Measurements from ENCODE around the gene MGAT4A. TPM values are rescaled to one million over a fixed set of nuclear protein-coding genes. Genes with fewer than 3 reads are reported as not detected.

Gene MGAT4A
- total RNA-seq, 1 donor from 2014 or later, result 0.38 TPM

DNA sequence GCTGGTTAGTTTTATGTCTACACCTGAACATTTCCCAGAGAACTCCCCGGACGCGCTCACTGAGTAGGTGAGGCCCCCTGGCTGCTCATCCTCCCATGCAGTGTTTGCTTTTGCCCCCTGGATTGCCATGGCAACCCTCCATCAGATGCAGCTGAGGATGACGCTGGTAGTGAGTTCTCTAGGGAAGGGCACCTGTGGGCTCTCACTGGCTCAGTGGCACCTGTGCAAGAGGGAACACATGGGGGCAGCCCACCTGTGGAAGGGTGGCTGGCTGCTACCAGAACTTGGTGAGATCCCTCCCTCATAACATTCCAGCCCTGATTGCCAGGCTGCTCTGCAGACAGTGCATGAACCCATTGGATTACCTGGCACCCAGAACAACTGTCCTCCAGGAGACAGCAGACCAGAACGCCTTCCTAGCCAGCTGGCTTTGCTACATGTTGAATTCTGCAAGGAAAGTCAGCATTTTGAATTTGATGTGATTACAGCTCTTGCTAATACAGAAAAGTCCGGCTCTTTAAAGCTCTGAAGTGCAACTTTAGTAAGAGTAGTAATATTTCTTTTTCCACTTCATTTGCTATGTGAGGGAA is 144.3 kb downstream of the MGAT4A start:
- Mint-ChIP-seq H3K36me3 (ENCODE audit: unreplicated experiment) (peaks cover 22% of the 10 kb centered on the region), H3K4me1 (ENCODE audit: unreplicated experiment) (no peaks in the 10 kb centered on the region)

DNA sequence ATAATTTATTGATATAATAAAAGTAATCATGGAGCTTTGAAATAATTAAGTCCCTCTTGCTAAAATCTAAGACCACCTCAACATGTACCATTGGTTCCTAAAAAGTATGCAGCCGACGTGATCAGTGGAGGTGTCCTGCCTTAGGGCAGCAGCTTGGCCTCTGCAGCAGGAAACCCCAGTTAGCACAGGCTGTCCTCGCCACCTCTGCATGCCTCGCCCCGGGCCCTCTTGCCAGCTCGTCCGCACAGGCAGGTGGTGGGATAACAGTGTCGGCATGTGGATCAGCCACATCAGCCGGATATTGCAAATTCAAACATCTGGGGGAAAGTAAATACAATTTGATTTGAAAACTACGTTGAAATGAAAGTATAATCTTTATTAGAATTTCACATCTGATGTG is 145.5 kb downstream of the MGAT4A start:
- H3K4me3 Mint-ChIP-seq (ENCODE audit: unreplicated experiment), result no peak overlapping the region
- peaks cover 22% of the 10 kb centered on the region for H3K36me3 Mint-ChIP-seq (ENCODE audit: unreplicated experiment)
- no peaks in the 10 kb centered on the region for H3K4me1 Mint-ChIP-seq (ENCODE audit: unreplicated experiment)
- TF ChIP-seq, protein P1, sequence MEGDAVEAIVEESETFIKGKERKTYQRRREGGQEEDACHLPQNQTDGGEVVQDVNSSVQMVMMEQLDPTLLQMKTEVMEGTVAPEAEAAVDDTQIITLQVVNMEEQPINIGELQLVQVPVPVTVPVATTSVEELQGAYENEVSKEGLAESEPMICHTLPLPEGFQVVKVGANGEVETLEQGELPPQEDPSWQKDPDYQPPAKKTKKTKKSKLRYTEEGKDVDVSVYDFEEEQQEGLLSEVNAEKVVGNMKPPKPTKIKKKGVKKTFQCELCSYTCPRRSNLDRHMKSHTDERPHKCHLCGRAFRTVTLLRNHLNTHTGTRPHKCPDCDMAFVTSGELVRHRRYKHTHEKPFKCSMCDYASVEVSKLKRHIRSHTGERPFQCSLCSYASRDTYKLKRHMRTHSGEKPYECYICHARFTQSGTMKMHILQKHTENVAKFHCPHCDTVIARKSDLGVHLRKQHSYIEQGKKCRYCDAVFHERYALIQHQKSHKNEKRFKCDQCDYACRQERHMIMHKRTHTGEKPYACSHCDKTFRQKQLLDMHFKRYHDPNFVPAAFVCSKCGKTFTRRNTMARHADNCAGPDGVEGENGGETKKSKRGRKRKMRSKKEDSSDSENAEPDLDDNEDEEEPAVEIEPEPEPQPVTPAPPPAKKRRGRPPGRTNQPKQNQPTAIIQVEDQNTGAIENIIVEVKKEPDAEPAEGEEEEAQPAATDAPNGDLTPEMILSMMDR (IDR thresholded peaks at IDR 0.05), result no peak
- no peaks in the 10 kb centered on the region for H3K27me3 Mint-ChIP-seq (ENCODE audit: unreplicated experiment)
- H3K27ac Mint-ChIP-seq (ENCODE audit: unreplicated experiment), result no peak overlapping the region
- no peaks in the 10 kb centered on the region for H3K9me3 Mint-ChIP-seq (ENCODE audit: unreplicated experiment)
- DNase-seq (ENCODE audit: extremely low spot score, unreplicated experiment), result peak; percentile 60

More for the DNA sequence above, 144.3 kb downstream of the MGAT4A start:
- Mint-ChIP-seq H3K27ac (ENCODE audit: unreplicated experiment) (no peak overlapping the region), H3K4me3 (ENCODE audit: unreplicated experiment) (no peak overlapping the region), H3K9me3 (ENCODE audit: unreplicated experiment) (no peaks in the 10 kb centered on the region), H3K27me3 (ENCODE audit: unreplicated experiment) (no peaks in the 10 kb centered on the region)
- DNase-seq (ENCODE audit: extremely low spot score, unreplicated experiment), result no peak
- TF ChIP-seq, protein P1 (IDR thresholded peaks at IDR 0.05), result no peak

DNA sequence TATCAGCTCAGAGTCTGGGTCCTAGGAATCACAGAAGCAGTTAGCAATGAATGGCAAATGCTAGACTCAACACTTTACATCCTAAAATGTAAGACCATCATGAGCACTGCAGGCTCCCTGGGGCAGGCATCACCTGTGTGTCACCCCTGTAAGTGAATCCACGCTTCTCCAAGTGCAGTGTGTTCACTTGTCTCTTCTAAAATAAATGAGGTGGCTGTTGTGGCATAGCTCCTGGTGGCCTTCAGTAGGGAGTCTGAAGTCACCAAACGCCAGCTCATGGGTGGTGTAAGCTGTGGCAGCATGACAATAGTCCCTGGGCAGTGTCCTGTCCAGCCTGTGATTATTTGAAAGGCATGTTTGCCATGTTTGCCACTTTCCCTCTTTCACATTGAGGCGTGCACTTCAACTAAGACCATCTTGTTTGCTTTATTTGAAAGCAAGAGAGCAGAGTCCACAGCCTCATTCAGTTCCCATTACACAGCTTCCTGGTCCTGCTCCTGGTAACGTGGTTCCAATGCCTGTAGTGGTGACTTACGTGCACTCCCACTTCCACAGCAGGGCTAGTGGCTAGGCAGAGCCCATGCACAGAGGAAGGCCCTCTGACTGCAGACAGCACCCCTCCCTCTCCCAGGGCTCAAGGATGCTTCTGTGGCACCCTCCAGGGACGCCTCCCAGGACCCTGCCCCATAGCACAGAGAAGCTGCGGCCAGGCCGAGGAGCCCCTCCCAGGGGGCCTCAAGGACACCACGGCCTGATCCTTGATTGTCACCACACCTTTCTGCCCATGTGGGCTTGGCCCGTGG is 146.9 kb downstream of the MGAT4A start:
- no peaks in the 10 kb centered on the region for H3K27me3 Mint-ChIP-seq (ENCODE audit: unreplicated experiment)
- H3K27ac Mint-ChIP-seq (ENCODE audit: unreplicated experiment), result no peak overlapping the region
- peaks cover 25% of the 10 kb centered on the region for H3K36me3 Mint-ChIP-seq (ENCODE audit: unreplicated experiment)
- no peaks in the 10 kb centered on the region for H3K4me1 Mint-ChIP-seq (ENCODE audit: unreplicated experiment)
- peak; percentile 59 for DNase-seq (ENCODE audit: extremely low spot score, unreplicated experiment)
- H3K4me3 Mint-ChIP-seq (ENCODE audit: unreplicated experiment), result no peak overlapping the region
- TF ChIP-seq, protein P1 (IDR thresholded peaks at IDR 0.05), result no peak
- H3K9me3 Mint-ChIP-seq (ENCODE audit: unreplicated experiment), result no peaks in the 10 kb centered on the region

DNA sequence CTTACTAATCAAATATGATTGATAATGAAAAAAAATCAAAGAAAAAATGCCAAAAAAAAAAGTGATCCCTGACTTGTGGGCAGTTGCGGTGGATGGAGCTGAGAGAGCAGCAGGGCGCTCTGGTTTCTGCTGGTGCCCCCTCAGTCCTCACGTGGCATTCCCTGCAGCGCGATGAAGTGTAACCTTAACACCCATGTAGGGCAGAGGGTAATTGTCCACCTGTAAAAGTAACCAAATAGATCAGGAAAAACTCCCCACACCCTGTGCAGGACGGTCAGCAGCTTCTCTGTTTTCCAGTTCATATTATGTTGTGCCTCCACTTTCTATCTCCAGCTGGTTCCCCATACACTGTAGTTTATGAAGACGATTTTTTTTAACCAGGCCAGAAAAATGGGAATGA is 147.7 kb downstream of the MGAT4A start:
- Mint-ChIP-seq H3K27me3 (ENCODE audit: unreplicated experiment) (no peaks in the 10 kb centered on the region), H3K36me3 (ENCODE audit: unreplicated experiment) (peaks cover 24% of the 10 kb centered on the region), H3K9me3 (ENCODE audit: unreplicated experiment) (no peaks in the 10 kb centered on the region), H3K27ac (ENCODE audit: unreplicated experiment) (no peak overlapping the region), H3K4me3 (ENCODE audit: unreplicated experiment) (no peak overlapping the region), H3K4me1 (ENCODE audit: unreplicated experiment) (no peaks in the 10 kb centered on the region)
- DNase-seq (ENCODE audit: extremely low spot score, unreplicated experiment), result peak; percentile 48
- TF ChIP-seq, protein P1 (IDR thresholded peaks at IDR 0.05), result no peak

DNA sequence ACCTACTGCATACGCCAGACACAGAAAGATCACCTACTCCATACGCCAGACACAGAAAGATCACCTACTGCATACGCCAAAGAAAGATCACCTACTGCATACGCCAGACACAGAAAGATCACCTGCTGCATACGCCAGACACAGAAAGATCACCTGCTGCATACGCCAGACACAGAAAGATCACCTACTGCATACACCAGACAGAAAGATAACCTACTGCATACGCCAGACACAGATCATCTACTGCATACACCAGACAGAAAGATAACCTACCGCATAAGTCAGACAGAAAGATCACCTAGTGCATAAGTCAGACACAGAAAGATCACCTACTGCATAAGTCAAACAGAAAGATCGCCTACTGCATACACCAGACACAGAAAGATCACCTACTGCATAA is 148.4 kb downstream of the MGAT4A start:
- Mint-ChIP-seq H3K27ac (ENCODE audit: unreplicated experiment) (no peak overlapping the region), H3K9me3 (ENCODE audit: unreplicated experiment) (no peaks in the 10 kb centered on the region), H3K4me3 (ENCODE audit: unreplicated experiment) (no peak overlapping the region), H3K27me3 (ENCODE audit: unreplicated experiment) (no peaks in the 10 kb centered on the region), H3K36me3 (ENCODE audit: unreplicated experiment) (peaks cover 20% of the 10 kb centered on the region), H3K4me1 (ENCODE audit: unreplicated experiment) (no peaks in the 10 kb centered on the region)
- DNase-seq (ENCODE audit: extremely low spot score, unreplicated experiment), result no peak
- TF ChIP-seq, protein P1 (IDR thresholded peaks at IDR 0.05), result no peak

Measured in osteocyte (in vitro differentiated cells).